Ascending aorta (tissue), 2 donors: Measurements from ENCODE around the gene CLEC10A. TPM values are rescaled to one million over a fixed set of nuclear protein-coding genes. Genes with fewer than 3 reads are reported as not detected.

Experiments used
- DNase-seq, 2 donors: peaks; one replicate each; pipeline ENCODE4 v3.0.0-alpha.2; 2019; ENCODE audit warnings: low spot score in 2 of 2
- H3K27ac ChIP-seq, 2 donors: fragments of 200-600 bp; sonication (generic); one replicate each; pipeline ENCODE4 v1.5.1; 2016 to 2017; ENCODE audit warnings: mild to moderate bottlenecking in 1 of 2
- H3K27me3 ChIP-seq: fragments of 200-600 bp; sonication (generic); one replicate; pipeline ENCODE4 v1.5.1; 2017
- H3K36me3 ChIP-seq, 2 donors: fragments of 200-600 bp; sonication (generic); one replicate each; pipeline ENCODE4 v1.5.1; 2016
- H3K4me1 ChIP-seq, 2 donors: fragments of 200-600 bp; sonication (generic); one replicate each; pipeline ENCODE4 v1.5.1; 2016 to 2017; ENCODE audit warnings: mild to moderate bottlenecking in 1 of 2
- H3K4me3 ChIP-seq, 2 donors: fragments of 200-600 bp; sonication (generic); one replicate each; pipeline ENCODE4 v1.5.1; 2016 to 2017; ENCODE audit warnings: mild to moderate bottlenecking in 1 of 2
- H3K9me3 ChIP-seq, 2 donors: fragments of 200-600 bp; sonication (generic); one replicate each; pipeline ENCODE4 v1.5.1; 2016
- CTCF ChIP-seq, 3 experiments: fragments of 200-600 bp in 2 of 3; fragments of 450-650 bp in 1 of 3; sonication (generic) in 2 of 3; IDR thresholded peaks; one replicate each; pipeline ENCODE4 v1.5.1; 2016 to 2019; ENCODE audit warnings: antibody characterized with exemption in 3 of 3, mild to moderate bottlenecking in 1 of 3, moderate library complexity in 1 of 3
- intact Hi-C: fragments of 100-400 bp; cut with DNase I; formaldehyde crosslinking; loops from one replicate; pipeline ENCODE4 v1.15.1; 2023
- total RNA-seq: library from RNA; depleted of rRNA; stranded (reverse); fragments of >200 nt; gene quantifications from one replicate; pipeline ENCODE4 v1.1.0, GENCODE V29; 2016

CLEC10A gene
- total RNA-seq, 1 donor from 2014 or later, result 29.8 TPM

DNA sequence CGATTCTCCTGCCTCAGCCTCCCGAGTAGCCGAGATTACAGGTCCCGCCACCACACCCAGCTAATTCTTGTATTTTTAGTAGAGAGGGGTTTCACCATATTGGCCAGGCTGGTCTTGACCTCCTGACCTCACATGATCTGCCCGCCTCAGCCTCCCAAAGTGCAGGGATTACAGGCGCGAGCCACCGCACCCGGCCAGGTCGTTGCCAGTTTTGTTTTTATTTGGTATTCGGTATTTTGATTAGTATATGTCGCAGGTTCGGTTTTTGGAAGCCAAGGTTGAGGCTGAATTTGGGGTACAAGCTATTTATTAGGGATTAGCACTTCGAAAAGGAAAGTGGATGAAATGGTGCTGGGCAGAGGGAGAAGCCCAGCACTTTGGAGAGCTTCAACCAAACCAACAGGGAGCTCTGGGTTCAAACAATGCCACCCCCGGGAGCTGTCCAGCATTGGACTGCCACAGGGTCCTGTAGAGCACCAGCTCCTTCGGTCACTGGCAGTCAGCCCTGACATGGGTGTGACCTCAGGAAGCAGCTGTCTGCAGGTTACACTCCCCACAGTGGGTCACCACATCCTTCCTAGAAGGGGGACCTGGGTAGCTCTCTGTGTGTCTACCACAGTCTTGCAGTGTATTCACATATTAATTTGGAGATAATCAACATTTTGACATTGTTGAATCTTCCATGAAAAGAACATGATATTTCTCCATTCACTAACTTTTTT is 1.5 kb upstream of the CLEC10A start:
- no peaks in the 10 kb centered on the region for H3K4me1 ChIP-seq
- TF ChIP-seq CTCF (IDR thresholded peaks at IDR 0.05), result no peak
- H3K4me3 ChIP-seq, result no peak overlapping the region
- H3K27me3 ChIP-seq, result no peaks in the 10 kb centered on the region
- H3K36me3 ChIP-seq, result no peaks in the 10 kb centered on the region
- intact Hi-C loops, result no loop called here
- H3K27ac ChIP-seq, result no peak overlapping the region
- H3K9me3 ChIP-seq, result no peaks in the 10 kb centered on the region
- peak in 1 of 2 donors; percentile 52 for DNase-seq

DNA sequence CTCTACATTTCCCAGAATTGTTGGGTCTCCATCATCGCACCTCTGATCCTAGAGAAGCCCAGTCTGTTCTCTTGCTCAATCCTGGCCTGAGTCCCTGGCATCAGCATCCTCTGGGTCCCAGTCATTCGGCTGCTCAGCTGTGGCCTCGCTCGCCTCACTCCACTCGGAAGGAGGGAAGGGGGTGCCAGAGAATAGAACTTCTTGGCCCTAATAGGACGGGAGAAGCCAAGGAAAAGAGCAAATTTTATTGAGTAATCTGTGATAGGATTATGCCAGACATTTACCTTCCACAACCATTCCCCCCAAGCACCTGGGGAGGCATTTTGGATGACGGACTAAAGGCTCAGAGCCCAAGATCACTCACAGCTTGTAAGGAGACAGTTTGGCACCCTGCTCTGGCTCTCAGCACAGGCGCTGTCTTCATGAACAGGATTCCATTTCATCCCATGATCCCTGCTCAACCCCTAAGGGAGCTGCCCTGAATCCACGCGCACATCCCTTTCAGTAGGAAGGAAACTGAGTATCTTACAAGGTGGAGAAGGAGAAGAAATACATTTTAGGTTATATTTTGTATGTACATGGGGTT is 498 bp upstream of the CLEC10A start:
- DNase-seq, result peak in 1 of 2 donors; percentile 61
- intact Hi-C loops, result no loop called here

GRCh38 chr17:7078711-7079110 is 1.3 kb downstream of the CLEC10A start:
- Histone ChIP-seq H3K4me1 (no peaks in the 10 kb centered on the region), H3K9me3 (no peaks in the 10 kb centered on the region), H3K4me3 (no peak overlapping the region), H3K27ac (no peak overlapping the region), H3K27me3 (no peaks in the 10 kb centered on the region), H3K36me3 (no peaks in the 10 kb centered on the region)
- intact Hi-C loops, result no loop called here
- peak in 1 of 2 donors; percentile 47 for DNase-seq
- TF ChIP-seq CTCF (IDR thresholded peaks at IDR 0.05), result no peak

More for the DNA sequence above, 498 bp upstream of the CLEC10A start:
- Histone ChIP-seq H3K36me3 (no peaks in the 10 kb centered on the region), H3K27ac (no peak overlapping the region), H3K27me3 (no peaks in the 10 kb centered on the region), H3K4me1 (no peaks in the 10 kb centered on the region), H3K4me3 (no peak overlapping the region), H3K9me3 (no peaks in the 10 kb centered on the region)
- TF ChIP-seq CTCF (IDR thresholded peaks at IDR 0.05), result no peak

DNA sequence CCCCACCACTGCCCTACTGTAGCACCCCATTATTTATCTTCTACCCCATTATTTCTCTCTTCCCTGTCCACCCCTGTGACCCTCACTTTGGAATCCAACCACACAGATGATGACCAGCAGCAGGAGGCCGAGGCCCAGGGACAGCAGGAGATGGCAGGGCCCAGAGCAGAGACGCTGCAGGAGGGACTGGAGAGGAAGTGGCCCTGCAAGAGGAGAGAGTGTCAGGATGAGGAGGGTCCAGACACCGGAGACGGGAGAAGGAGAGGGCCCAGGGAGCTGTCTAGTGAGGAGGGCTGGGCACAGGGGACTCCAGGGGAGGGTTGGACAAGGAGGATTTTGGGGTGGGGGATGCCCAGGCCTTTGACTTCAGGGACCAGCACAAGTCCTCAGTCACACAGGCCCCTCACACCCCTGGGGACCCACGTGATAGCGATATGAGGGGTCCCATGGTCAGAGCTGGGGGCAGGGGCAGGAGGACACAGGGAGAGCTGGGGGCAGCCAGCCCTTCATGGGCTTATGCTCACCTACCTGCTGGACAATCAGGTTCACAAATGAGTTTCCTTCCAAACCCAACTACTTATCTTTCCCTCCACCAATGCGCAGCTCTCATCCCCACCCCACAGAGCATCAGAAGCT is 2.0 kb downstream of the CLEC10A start:
- TF ChIP-seq CTCF (IDR thresholded peaks at IDR 0.05), result no peak
- Histone ChIP-seq H3K9me3 (no peaks in the 10 kb centered on the region), H3K27me3 (no peaks in the 10 kb centered on the region), H3K4me3 (no peak overlapping the region), H3K27ac (no peak overlapping the region), H3K36me3 (no peaks in the 10 kb centered on the region), H3K4me1 (no peaks in the 10 kb centered on the region)
- intact Hi-C loops, result no loop called here
- DNase-seq, result no peak

DNA sequence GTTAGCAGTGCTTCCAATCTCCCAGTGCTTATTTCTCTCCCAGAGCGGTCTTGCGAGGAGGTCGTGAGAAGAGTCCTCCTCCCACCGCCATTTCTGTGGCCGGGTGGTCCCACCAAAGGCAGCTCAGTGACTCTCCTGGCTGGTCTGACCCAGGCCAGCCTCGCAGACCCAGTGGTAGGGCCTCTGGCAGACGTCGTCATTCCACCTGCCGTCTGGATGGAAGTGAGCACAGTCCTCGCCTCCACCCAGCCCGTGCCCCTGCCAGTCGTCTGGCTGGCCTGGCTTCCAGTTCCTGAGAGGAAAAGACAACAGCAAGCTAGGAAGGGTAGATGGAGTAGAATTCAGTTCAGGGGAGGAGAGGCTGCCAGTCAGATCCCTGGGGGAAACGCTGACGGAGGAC is 5.1 kb downstream of the CLEC10A start:
- intact Hi-C loops, result no loop called here
- Histone ChIP-seq H3K9me3 (no peaks in the 10 kb centered on the region), H3K27ac (no peak overlapping the region), H3K4me3 (no peak overlapping the region), H3K4me1 (no peaks in the 10 kb centered on the region), H3K27me3 (no peaks in the 10 kb centered on the region), H3K36me3 (no peaks in the 10 kb centered on the region)
- TF ChIP-seq CTCF (IDR thresholded peaks at IDR 0.05), result no peak
- peak in 1 of 2 donors; percentile 53 for DNase-seq
